MM.1S (cell line): ENCODE measurements around the gene CELF5.

Source experiments
- CTCF ChIP-seq: fragments of 300-600 bp; sonication (generic); IDR thresholded peaks from 2 replicates; pipeline ENCODE4 v1.5.1; 2016; ENCODE audit warnings: antibody characterized with exemption, low read length, mixed read lengths
- EZH2 ChIP-seq: fragments of 300-600 bp; sonication (generic); optimal IDR thresholded peaks from 2 replicates; pipeline ENCODE3; 2017; ENCODE audit warnings: low read depth, mild to moderate bottlenecking, antibody characterized with exemption, low read length, mixed read lengths

- no peak for TF ChIP-seq CTCF
- TF ChIP-seq EZH2: no peak
These were observed 24.9 kb downstream of the CELF5 start for GRCh38 chr19:3249408-3249807.
